ENCODE data around the gene KATNAL1. TPM values are rescaled to one million over a fixed set of nuclear protein-coding genes. Genes with fewer than 3 reads are reported as not detected.

KATNAL1 gene
- total and polyA plus RNA-seq, 10 of the 15 experiments (the other 5 are each of a cell fraction or from before 2014, with no cell fraction given): 6.5 to 18.7 (median 11.7) TPM

GRCh38 chr13:30323524-30323923 lies 16.2 kb upstream of the KATNAL1 start:
- TF ChIP-seq TCF7 (IDR thresholded peaks at IDR 0.05; ENCODE audit: borderline replicate concordance): no peak
- TF ChIP-seq SREBF2 (IDR thresholded peaks at IDR 0.05; ENCODE audit: low read length): no peak
- TF ChIP-seq RAD21 (IDR thresholded peaks at IDR 0.05; ENCODE audit: insufficient read depth, low read depth, low read length): no peak
- TF ChIP-seq NR2C2 (IDR thresholded peaks at IDR 0.05; ENCODE audit: borderline replicate concordance, control insufficient read depth, insufficient read length, low read depth): no peak
- no peak for TF ChIP-seq HDAC2 (IDR thresholded peaks at IDR 0.05)
- TF ChIP-seq ZNF687 (IDR thresholded peaks at IDR 0.05): no peak
- no peak for TF ChIP-seq SUPT20H (IDR thresholded peaks at IDR 0.05; ENCODE audit: borderline replicate concordance, control insufficient read depth, low read depth, low read length)
- no peak for TF ChIP-seq ZZZ3 (IDR thresholded peaks at IDR 0.05; ENCODE audit: control insufficient read depth, insufficient read length, low read depth)
- no peak for TF ChIP-seq EED (IDR thresholded peaks at IDR 0.05; ENCODE audit: low read depth)
- no peak for TF ChIP-seq ATF7 (IDR thresholded peaks at IDR 0.05; ENCODE audit: low read depth)
- RAD21 ChIA-PET (ENCODE audit: unreplicated experiment): no interaction called here
- peaks cover 6% of the 10 kb centered on the region for H3K4me1 ChIP-seq (ENCODE audit: control insufficient read depth, insufficient read depth, low read length)
- no peaks in the 10 kb centered on the region for H3K9me3 ChIP-seq (replicated peaks; ENCODE audit: control insufficient read depth, insufficient read depth, low read length)
- H3K4me2 ChIP-seq (ENCODE audit: control insufficient read depth, insufficient read depth): no peak overlapping the region
- no peak overlapping the region for H3K9ac ChIP-seq (ENCODE audit: control insufficient read depth, insufficient read depth, low read length)
- intact Hi-C loops (cut with micrococcal nuclease; ENCODE audit: unreplicated experiment): no loop called here
- BruUV-seq (replicated peaks): no TSS peak
- ATAC-seq (no peak), FAIRE-seq (no peak), DNase-seq (ENCODE audit: low read depth, low spot score) (no peak)
- POLR2A ChIA-PET: no interaction called here
- in situ Hi-C loops (cut with MboI): no loop called here
- H4K20me1 ChIP-seq (ENCODE audit: control insufficient read depth, insufficient read depth): no peaks in the 10 kb centered on the region
- SMC1A ChIA-PET (ENCODE audit: uncharacterized antibody, unreplicated experiment): interaction anchor here (0.7 to 1.3 kb wide), 2 partner anchors 9 to 23 kb away, joined by 3 to 4 read pairs; no protein-coding TSS in a partner anchor
- WGBS (ENCODE audit: insufficient coverage, insufficient replicate concordance, low lambda C conversion rate, missing lambda C conversion rate): 68% methylated on average over 2 of the region's 2 CpGs
- H2AFZ ChIP-seq (ENCODE audit: control insufficient read depth, low read depth, low read length): no peak overlapping the region
- H3K36me3 ChIP-seq (ENCODE audit: control insufficient read depth in 2 of 2, insufficient read depth in 2 of 2, low read length in 1 of 2): no peaks in the 10 kb centered on the region
- no peaks in the 10 kb centered on the region for H3K79me2 ChIP-seq (ENCODE audit: control insufficient read depth, insufficient read depth, low read length)
- no peak overlapping the region for H3K4me3 ChIP-seq
- no peak overlapping the region for H3K27ac ChIP-seq (ENCODE audit: control insufficient read depth, insufficient read depth)
- no peaks in the 10 kb centered on the region for H3K27me3 ChIP-seq (replicated peaks in 1 of 2; ENCODE audit: control insufficient read depth in 2 of 2, insufficient read depth in 2 of 2, low read length in 1 of 2)
- CTCF ChIA-PET: interaction anchor here (0.8 kb wide), 1 partner anchor 12 kb away, joined by 3 read pairs; no protein-coding TSS in a partner anchor
